Left forelimb (tissue), 1 donor: ENCODE data around the gene CYP4F22.
"Not testable (repeated sequence)": the region's sequence is repeated elsewhere in the genome, so short reads cannot be mapped to it uniquely, and the experiment has no call there.

ENCODE experiments used
- DNase-seq: peaks from one replicate; pipeline ENCODE4 v3.0.0-alpha.2; 2018; ENCODE audit warnings: low spot score

Gene CYP4F22

GRCh38 chr19:15495151-15495550, 13.2 kb upstream of the CYP4F22 start:
- no peak for DNase-seq

GRCh38 chr19:15498156-15498858, 10.0 kb upstream of the CYP4F22 start:
- no peak for DNase-seq

GRCh38 chr19:15498910-15499309, 9.4 kb upstream of the CYP4F22 start:
- DNase-seq: no peak

- no peak for DNase-seq
Measured at GRCh38 chr19:15501596-15501995, 6.7 kb upstream of the CYP4F22 start.

- DNase-seq: no peak
Measured at GRCh38 chr19:15502264-15502663, 6.1 kb upstream of the CYP4F22 start.

GRCh38 chr19:15506074-15506571, 2.2 kb upstream of the CYP4F22 start:
- no peak for DNase-seq

- no peak for DNase-seq
Measured at GRCh38 chr19:15507068-15508034, 974 bp upstream of the CYP4F22 start.

- no peak for DNase-seq
Measured at GRCh38 chr19:15511671-15512424, 3.5 kb downstream of the CYP4F22 start.

- peak; percentile 11 for DNase-seq
Measured at GRCh38 chr19:15515227-15515625, 6.9 kb downstream of the CYP4F22 start.

GRCh38 chr19:15516363-15516762, 8.0 kb downstream of the CYP4F22 start:
- DNase-seq: no peak

GRCh38 chr19:15517778-15518177, 9.5 kb downstream of the CYP4F22 start:
- DNase-seq: no peak

GRCh38 chr19:15519433-15519976, 11.2 kb downstream of the CYP4F22 start:
- no peak for DNase-seq

GRCh38 chr19:15524781-15525180, 16.5 kb downstream of the CYP4F22 start:
- DNase-seq: no peak

GRCh38 chr19:15525291-15525690, 17.0 kb downstream of the CYP4F22 start:
- DNase-seq: no peak

GRCh38 chr19:15526408-15526807, 18.1 kb downstream of the CYP4F22 start:
- no peak for DNase-seq

- no peak for DNase-seq
Measured at GRCh38 chr19:15527705-15528104, 19.4 kb downstream of the CYP4F22 start.

GRCh38 chr19:15529774-15530372, 21.5 kb downstream of the CYP4F22 start:
- DNase-seq: no peak

GRCh38 chr19:15532779-15533521, 24.6 kb downstream of the CYP4F22 start:
- no peak for DNase-seq

GRCh38 chr19:15533522-15533830, 25.2 kb downstream of the CYP4F22 start:
- not testable (repeated sequence) for DNase-seq

- no peak for DNase-seq
Measured at GRCh38 chr19:15534957-15535864, 26.9 kb downstream of the CYP4F22 start.
